Ishikawa (cell line): Measurements from ENCODE around the gene LDLRAP1.

ENCODE experiments used
- CEBPB ChIP-seq: IDR thresholded peaks from 2 replicates; pipeline ENCODE4 v1.6.1; 2012
- CREB1 ChIP-seq: IDR thresholded peaks from 2 replicates; pipeline ENCODE4 v1.6.1; 2012; ENCODE audit warnings: low read depth
- EGR1 ChIP-seq: IDR thresholded peaks from 2 replicates; pipeline ENCODE4 v1.6.1; 2012
- EP300 ChIP-seq: IDR thresholded peaks from 2 replicates; pipeline ENCODE4 v1.6.1; 2012; ENCODE audit warnings: borderline replicate concordance
- FOXM1 ChIP-seq: IDR thresholded peaks from 2 replicates; pipeline ENCODE4 v1.6.1; 2012; ENCODE audit warnings: low read depth, borderline replicate concordance
- MAX ChIP-seq: IDR thresholded peaks from 2 replicates; pipeline ENCODE4 v1.6.1; 2012
- NFIC ChIP-seq: IDR thresholded peaks from 2 replicates; pipeline ENCODE4 v1.6.1; 2012
- RAD21 ChIP-seq: IDR thresholded peaks from 2 replicates; pipeline ENCODE4 v1.6.1; 2012; ENCODE audit warnings: low read depth
- REST ChIP-seq: IDR thresholded peaks from 2 replicates; pipeline ENCODE4 v1.6.1; 2012; ENCODE audit warnings: low read depth, mild to moderate bottlenecking
- TAF1 ChIP-seq: IDR thresholded peaks from 2 replicates; pipeline ENCODE4 v1.6.1; 2012; ENCODE audit warnings: low read depth, mild to moderate bottlenecking
- TCF12 ChIP-seq: IDR thresholded peaks from 2 replicates; pipeline ENCODE4 v1.6.1; 2012; ENCODE audit warnings: low read depth
- TEAD4 ChIP-seq: IDR thresholded peaks from 2 replicates; pipeline ENCODE4 v1.6.1; 2012
- YY1 ChIP-seq: IDR thresholded peaks from 2 replicates; pipeline ENCODE4 v1.6.1; 2012; ENCODE audit warnings: low read depth
- ZBTB7A ChIP-seq: IDR thresholded peaks from 2 replicates; pipeline ENCODE4 v1.6.1; 2012; ENCODE audit warnings: low read depth
- TF ChIP-seq, protein P1 (sequence below): IDR thresholded peaks from 2 replicates; pipeline ENCODE4 v1.6.1; 2012

Gene LDLRAP1

GRCh38 chr1:25523542-25523941, 19.9 kb upstream of the LDLRAP1 start:
- TF ChIP-seq REST = no peak
- TF ChIP-seq RAD21 = peak; percentile 85

GRCh38 chr1:25524568-25525360, 18.6 kb upstream of the LDLRAP1 start:
- TF ChIP-seq REST (no peak), CREB1 (no peak), MAX (no peak), NFIC (no peak), CEBPB (no peak), TEAD4 (no peak), TCF12 (no peak), RAD21 (no peak), FOXM1 (no peak), YY1 (no peak)
- TF ChIP-seq, protein P1, sequence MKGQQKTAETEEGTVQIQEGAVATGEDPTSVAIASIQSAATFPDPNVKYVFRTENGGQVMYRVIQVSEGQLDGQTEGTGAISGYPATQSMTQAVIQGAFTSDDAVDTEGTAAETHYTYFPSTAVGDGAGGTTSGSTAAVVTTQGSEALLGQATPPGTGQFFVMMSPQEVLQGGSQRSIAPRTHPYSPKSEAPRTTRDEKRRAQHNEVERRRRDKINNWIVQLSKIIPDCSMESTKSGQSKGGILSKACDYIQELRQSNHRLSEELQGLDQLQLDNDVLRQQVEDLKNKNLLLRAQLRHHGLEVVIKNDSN = no peak

GRCh38 chr1:25525361-25525688, 18.1 kb upstream of the LDLRAP1 start:
- TF ChIP-seq EGR1 (no peak), FOXM1 (no peak), TAF1 (no peak), EP300 (no peak), TEAD4 (no peak)

DNA sequence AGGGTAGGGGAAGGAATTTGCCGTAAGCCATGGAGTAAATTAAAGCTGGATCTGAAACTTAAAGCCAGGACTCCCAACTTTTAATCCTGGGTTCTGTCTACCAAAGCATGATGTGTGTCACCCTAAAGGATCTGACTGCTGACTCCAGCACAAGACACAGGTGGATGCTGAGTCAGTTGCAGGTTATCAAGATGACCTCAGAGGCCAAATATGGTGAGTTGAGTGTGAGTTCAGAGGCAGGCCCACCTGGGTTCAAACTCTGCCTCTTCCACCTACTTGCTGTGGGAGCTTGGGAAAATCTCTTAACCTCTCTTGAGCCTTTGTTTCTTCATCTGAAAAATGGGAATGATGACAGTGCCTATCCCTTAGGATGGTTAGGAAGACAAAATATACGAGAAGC, 16.7 kb upstream of the LDLRAP1 start:
- TF ChIP-seq EGR1 = no peak
- no peak for TF ChIP-seq CEBPB

DNA sequence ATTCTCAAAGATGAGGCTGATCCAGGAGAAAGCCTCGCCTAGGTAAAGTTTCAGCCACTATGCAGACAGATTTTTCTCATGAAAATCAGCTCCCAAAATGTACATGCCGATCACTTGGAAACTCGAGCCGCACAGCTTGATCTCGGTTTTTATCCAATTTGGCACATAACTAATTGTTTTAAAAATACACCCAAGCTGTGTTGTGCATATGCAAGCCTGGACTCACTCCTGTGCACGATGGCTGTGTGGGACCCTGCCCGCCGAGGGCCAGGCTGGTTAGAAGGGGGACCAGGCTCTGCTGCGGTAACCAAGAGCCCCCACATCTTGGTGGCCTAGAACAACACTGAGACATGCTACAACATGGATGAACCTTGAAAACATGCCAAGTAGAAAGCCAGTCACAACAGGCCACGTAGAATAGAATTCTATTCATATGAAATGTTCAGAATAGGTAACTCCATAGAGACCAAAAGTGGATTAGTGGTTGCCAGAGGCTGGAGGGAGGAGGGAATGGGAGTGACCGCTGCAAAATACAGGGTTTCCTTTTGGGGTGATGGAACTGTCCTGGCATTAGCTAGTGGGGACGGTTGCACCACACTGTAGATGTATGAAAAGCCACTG, 16.1 kb upstream of the LDLRAP1 start:
- TF ChIP-seq EP300 = no peak
- TF ChIP-seq EGR1 = no peak
- TF ChIP-seq NFIC = no peak
- no peak for TF ChIP-seq RAD21
- TF ChIP-seq TCF12 = no peak
- TF ChIP-seq FOXM1 = no peak
- no peak for TF ChIP-seq YY1
- no peak for TF ChIP-seq ZBTB7A
- TF ChIP-seq TAF1 = no peak
- TF ChIP-seq CEBPB = no peak
- TF ChIP-seq MAX = no peak
- TF ChIP-seq, protein P1 = no peak
- no peak for TF ChIP-seq TEAD4
- TF ChIP-seq REST = no peak
- no peak for TF ChIP-seq CREB1
